GM12878 (cell line): ENCODE data around the gene FBXL19. TPM values are rescaled to one million over a fixed set of nuclear protein-coding genes. Genes with fewer than 3 reads are reported as not detected.

ENCODE experiments used
- ATF3 ChIP-seq: IDR thresholded peaks from 2 replicates; pipeline ENCODE4 v1.6.1; 2011; ENCODE audit warnings: low read depth, mild to moderate bottlenecking, low read length, moderate library complexity, borderline replicate concordance; ENCODE audit errors: extremely low read depth
- CREM ChIP-seq: IDR thresholded peaks from 2 replicates; pipeline ENCODE4 v1.6.1; 2014; ENCODE audit warnings: antibody characterized with exemption, low read depth
- EED ChIP-seq: sonication (generic); IDR thresholded peaks from 2 replicates; pipeline ENCODE4 v1.6.1; 2016; ENCODE audit warnings: antibody characterized with exemption, low read depth
- EZH2 ChIP-seq: IDR thresholded peaks from 2 replicates; pipeline ENCODE4 v1.6.1; 2012; ENCODE audit warnings: low read depth, mild to moderate bottlenecking, control low read depth, inconsistent platforms, low read length, borderline replicate concordance; ENCODE audit not compliant: control insufficient read depth
- GABPA ChIP-seq: IDR thresholded peaks from 2 replicates; pipeline ENCODE4 v1.6.1; 2014; ENCODE audit warnings: antibody characterized with exemption, low read depth, mild to moderate bottlenecking, inconsistent platforms
- GATAD2B ChIP-seq: fragments of 450-650 bp; conservative IDR thresholded peaks from 2 replicates; pipeline ENCODE4 v1.6.1; 2017; ENCODE audit warnings: low read depth, mild to moderate bottlenecking, moderate library complexity
- IKZF1 ChIP-seq: fragments of 450-650 bp; conservative IDR thresholded peaks from 2 replicates; pipeline ENCODE4 v1.6.1; 2017; ENCODE audit warnings: antibody characterized with exemption, mild to moderate bottlenecking
- KAT2A ChIP-seq: conservative IDR thresholded peaks from 2 replicates; pipeline ENCODE4 v1.6.1; 2011; ENCODE audit warnings: low read depth, low read length; ENCODE audit not compliant: control insufficient read depth
- MEF2B ChIP-seq: fragments of 450-650 bp; IDR thresholded peaks from 2 replicates; pipeline ENCODE4 v1.6.1; 2018; ENCODE audit warnings: mild to moderate bottlenecking, moderate library complexity; ENCODE audit not compliant: partially characterized antibody, poor library complexity, severe bottlenecking
- NFYB ChIP-seq: IDR thresholded peaks from 2 replicates; pipeline ENCODE4 v1.6.1; 2011; ENCODE audit warnings: low read depth, mild to moderate bottlenecking, low read length, improper control_type of control experiment, moderate library complexity; ENCODE audit not compliant: insufficient read depth
- PAX5 ChIP-seq: IDR thresholded peaks from 2 replicates; pipeline ENCODE4 v1.6.1; 2011; ENCODE audit warnings: low read depth, low read length, borderline replicate concordance
- POLR2AphosphoS5 ChIP-seq: IDR thresholded peaks from 2 replicates; pipeline ENCODE4 v1.6.1; 2011; ENCODE audit warnings: mild to moderate bottlenecking, low read length, inconsistent platforms
- RELB ChIP-seq: fragments of 450-650 bp; IDR thresholded peaks from 2 replicates; pipeline ENCODE4 v1.6.1; 2017; ENCODE audit warnings: low read depth, mild to moderate bottlenecking, moderate library complexity
- REST ChIP-seq: IDR thresholded peaks from 2 replicates; pipeline ENCODE4 v1.6.1; 2012; ENCODE audit warnings: mild to moderate bottlenecking, low read depth, low read length
- RUNX3 ChIP-seq: IDR thresholded peaks from 2 replicates; pipeline ENCODE4 v1.6.1; 2012; ENCODE audit warnings: low read length, inconsistent platforms
- SREBF2 ChIP-seq: IDR thresholded peaks from 2 replicates; pipeline ENCODE4 v1.6.1; 2012; ENCODE audit warnings: mild to moderate bottlenecking, low read length
- SRF ChIP-seq, 2 experiments: IDR thresholded peaks; 2 replicates each; pipeline ENCODE4 v1.6.1; 2011; ENCODE audit warnings: low read depth in 2 of 2, low read length in 2 of 2, mild to moderate bottlenecking in 1 of 2, moderate library complexity in 1 of 2
- TBL1XR1 ChIP-seq: IDR thresholded peaks from 2 replicates; pipeline ENCODE4 v1.6.1; 2012; ENCODE audit warnings: low read depth, low read length, improper control_type of control experiment
- ZBED1 ChIP-seq: IDR thresholded peaks from 2 replicates; pipeline ENCODE4 v1.6.1; 2016; ENCODE audit warnings: borderline replicate concordance
- ZBTB11 ChIP-seq: fragments of 450-650 bp; formaldehyde crosslinking; IDR thresholded peaks from 2 replicates; pipeline ENCODE4 v1.5.0; 2022; ENCODE audit warnings: mild to moderate bottlenecking, missing genetic modification characterization
- ZNF274 ChIP-seq: IDR thresholded peaks from one replicate; pipeline ENCODE4 v1.8.0; 2011; ENCODE audit not compliant: insufficient read length, insufficient read depth
- polyA plus RNA-seq, 11 experiments: library from polyadenylated mRNA; depleted of rRNA in 4 of 11; unstranded in 6 of 11; stranded (reverse) in 5 of 11; fragments of >200 nt; fragmentation: Nextera tagmentation in 4 of 11; fragmentation: Illumina TruSeq in 1 of 11; extraction: Ambion mirVana in 4 of 11; extraction: Trizol in 1 of 11; gene quantifications; 1 replicate in 1 of 11; 2 replicates in 10 of 11; pipeline versions ENCODE4 v1.2.1 to v1.2.3, GENCODE V29; 2011 to 2016; ENCODE audit warnings: inconsistent platforms in 2 of 11, missing spikeins in 2 of 11, low read depth in 1 of 11
- total RNA-seq, 4 experiments: library from RNA; depleted of rRNA in 3 of 4; stranded (reverse); fragments of >200 nt in 3 of 4; fragmentation: Illumina TruSeq in 1 of 4; extraction: Trizol in 1 of 4; gene quantifications; 2 replicates each; pipeline versions ENCODE4 v1.2.1 to v1.2.3, GENCODE V29; 2013 to 2021

Gene FBXL19
- total and polyA plus RNA-seq, 10 of the 15 experiments (the other 5 are each of a cell fraction or from before 2014, with no cell fraction given), result 0.02 to 32.1 (median 6.8) TPM; not detected in 1

- TF ChIP-seq REST, result no peak
- TF ChIP-seq EZH2, result no peak
- no peak for TF ChIP-seq EED
- no peak for TF ChIP-seq ZBTB11 (CRISPR knock-in tag)
- TF ChIP-seq CREM, result no peak
- TF ChIP-seq RUNX3, result no peak
- peak; percentile 55; the same call in 1 of the 2 replicates for TF ChIP-seq IKZF1
- no peak for TF ChIP-seq ATF3
- TF ChIP-seq SRF (IDR thresholded peaks at IDR 0.05; ENCODE audit: low read depth in 2 of 2, low read length in 2 of 2), result no peak
- no peak for TF ChIP-seq ZNF274
- TF ChIP-seq GABPA, result no peak
- no peak for TF ChIP-seq SREBF2
- TF ChIP-seq NFYB, result no peak
- TF ChIP-seq PAX5, result no peak
- TF ChIP-seq GATAD2B, result peak; percentile 75
- no peak for TF ChIP-seq POLR2AphosphoS5
- TF ChIP-seq ZBED1, result no peak
- TF ChIP-seq MEF2B, result no peak
- TF ChIP-seq KAT2A, result no peak
- no peak for TF ChIP-seq TBL1XR1
- no peak for TF ChIP-seq RELB
Observed at GRCh38 chr16:30902029-30902972, 21.1 kb upstream of the FBXL19 start (continued).
